Adrenal gland (tissue), 12 donors: ENCODE measurements around the gene TSPAN10. TPM values are rescaled to one million over a fixed set of nuclear protein-coding genes. Genes with fewer than 3 reads are reported as not detected.

Experiments used
- DNase-seq, 7 donors: peaks; one replicate each; pipeline ENCODE4 v3.0.0-alpha.2; 2019 to 2020
- H3K27ac ChIP-seq, 5 donors: fragments of 200-600 bp; sonication (generic) in 4 of 5; 1 replicate in 3 of 5; 2 replicates in 2 of 5; pipeline versions ENCODE4 v1.5.1 to v1.8.0; 2016 to 2020; ENCODE audit warnings: mild to moderate bottlenecking in 1 of 5
- H3K27me3 ChIP-seq: fragments of 200-600 bp; 2 replicates; pipeline ENCODE4 v1.8.0; 2021
- H3K36me3 ChIP-seq, 2 donors: fragments of 200-600 bp; replicated peaks in 1 of 2; 1 replicate in 1 of 2; 2 replicates in 1 of 2; pipeline versions ENCODE4 v1.5.1 to v1.8.0; 2018 to 2022
- H3K4me1 ChIP-seq, 2 donors: fragments of 200-600 bp; replicated peaks in 1 of 2; 1 replicate in 1 of 2; 2 replicates in 1 of 2; pipeline versions ENCODE4 v1.5.1 to v1.8.0; 2018 to 2021
- H3K4me3 ChIP-seq, 4 donors: fragments of 200-600 bp; sonication (generic) in 3 of 4; one replicate each; pipeline ENCODE4 v1.5.1; 2016 to 2018
- H3K9me3 ChIP-seq, 3 donors: fragments of 200-600 bp; sonication (generic) in 1 of 3; replicated peaks in 1 of 3; 1 replicate in 2 of 3; 2 replicates in 1 of 3; pipeline versions ENCODE4 v1.5.1 to v1.8.0; 2016 to 2021
- POLR2A ChIP-seq, 2 donors: fragments of 450-650 bp; IDR thresholded peaks; one replicate each; pipeline ENCODE4 v1.6.1; 2017; ENCODE audit warnings: antibody characterized with exemption in 2 of 2, mild to moderate bottlenecking in 2 of 2, moderate library complexity in 1 of 2
- WGBS, 4 donors: extraction: QIAGEN DNeasy Blood & Tissue Kit in 2 of 4; methylation state at CpG; one replicate each; pipeline versions ENCODE4 v1.1.5 to v1.1.7; 2013 to 2017; 5-methylcytosine and 5-hydroxymethylcytosine counted together
- intact Hi-C, 2 donors: fragments of 100-400 bp; cut with DNase I; formaldehyde crosslinking; loops; one replicate each; pipeline versions ENCODE4 v1.14.1 to v1.15.0; 2022 to 2023
- polyA plus RNA-seq, 3 donors: library from polyadenylated mRNA; stranded (reverse); fragments of 200-250 nt in 2 of 3; fragments of 350-450 nt in 1 of 3; fragmentation: Illumina TruSeq in 1 of 3; extraction: RNeasy Lipid Tissue Mini Kit (QIAGEN cat#74804) in 1 of 3; gene quantifications; one replicate each; pipeline ENCODE4 v1.2.3, GENCODE V29; 2013 to 2014
- total RNA-seq, 9 donors: library from RNA; depleted of rRNA in 4 of 9; stranded (reverse); fragments of >200 nt in 4 of 9; fragments of 120-200 nt in 1 of 9; fragmentation: NEBNext Ultra II Directional in 1 of 9; extraction: Animal tissue kit (Norgen Biotek cat#: 25700) in 1 of 9; gene quantifications; one replicate each; pipeline versions ENCODE4 v1.1.0 to v1.2.4, GENCODE V29; 2013 to 2023
- TF ChIP-seq, protein P1 (sequence below), 6 experiments: fragments of 450-650 bp in 4 of 6; fragments of 200-600 bp in 2 of 6; sonication (generic) in 1 of 6; IDR thresholded peaks; 1 replicate in 5 of 6; 2 replicates in 1 of 6; pipeline versions ENCODE4 v1.5.1 to v1.8.0; 2016 to 2021; ENCODE audit warnings: antibody characterized with exemption in 6 of 6, mild to moderate bottlenecking in 2 of 6, moderate library complexity in 1 of 6
- donor health status: healthy with polysubstance abuse.
- donor health status: Bipolar disorder and iron deficiency.
- donor health status: DM: yes; HTN: yes; CAD: no.
- donor health status: DM: no; HTN: no; CAD: no.
- donor health status: DM: no; HTN: no; CAD: no.
- donor health status: DM: yes; HTN: yes; CAD: no.

TSPAN10 gene
- total and polyA plus RNA-seq, 12 donors, result 0.18 to 5.9 (median 2.1) TPM

DNA sequence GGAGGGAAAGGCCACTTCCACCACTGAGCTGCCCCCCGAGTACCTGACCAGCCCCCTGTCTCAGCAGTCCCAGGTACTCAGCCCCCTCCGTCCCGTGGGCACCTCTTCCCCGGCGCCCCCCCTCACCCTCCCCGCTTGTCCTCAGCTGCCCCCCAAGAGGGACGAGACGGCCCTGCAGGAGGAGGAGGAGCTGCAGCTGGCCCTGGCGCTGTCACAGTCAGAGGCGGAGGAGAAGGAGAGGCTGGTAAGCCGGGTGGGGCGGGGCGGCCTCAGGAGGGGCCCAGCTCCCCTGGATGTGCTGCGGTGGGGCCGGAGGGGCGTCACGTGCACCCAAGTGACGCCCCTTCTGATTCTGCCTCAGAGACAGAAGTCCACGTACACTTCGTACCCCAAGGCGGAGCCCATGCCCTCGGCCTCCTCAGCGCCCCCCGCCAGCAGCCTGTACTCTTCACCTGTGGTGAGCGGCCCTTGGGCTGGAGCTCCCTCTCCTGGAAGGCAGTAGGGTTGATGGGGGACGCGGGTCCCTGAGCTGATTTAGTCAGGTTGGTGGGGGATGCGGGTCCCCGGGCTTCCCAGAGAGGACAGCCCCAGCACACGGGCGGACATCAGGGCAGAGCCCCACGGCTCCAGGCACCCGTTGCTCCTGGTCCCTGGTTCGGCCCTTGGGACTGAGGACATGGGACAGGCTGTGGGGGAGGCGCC, 56.7 kb downstream of the TSPAN10 start:
- WGBS, 4 donors, result 75 to 91% (median 87%) methylated on average over 10 to 35 of the region's 35 CpGs
- intact Hi-C loops, result no loop called here
- H3K9me3 ChIP-seq, result no peaks in the 10 kb centered on the region
- no peak for DNase-seq
- no peaks in the 10 kb centered on the region for H3K4me1 ChIP-seq
- no peak overlapping the region for H3K4me3 ChIP-seq
- no peaks in the 10 kb centered on the region for H3K27me3 ChIP-seq
- no peak overlapping the region for H3K27ac ChIP-seq
- H3K36me3 ChIP-seq, result peaks cover 0 to 100% of the 10 kb centered on the region in 2 donors
- TF ChIP-seq, protein P1, sequence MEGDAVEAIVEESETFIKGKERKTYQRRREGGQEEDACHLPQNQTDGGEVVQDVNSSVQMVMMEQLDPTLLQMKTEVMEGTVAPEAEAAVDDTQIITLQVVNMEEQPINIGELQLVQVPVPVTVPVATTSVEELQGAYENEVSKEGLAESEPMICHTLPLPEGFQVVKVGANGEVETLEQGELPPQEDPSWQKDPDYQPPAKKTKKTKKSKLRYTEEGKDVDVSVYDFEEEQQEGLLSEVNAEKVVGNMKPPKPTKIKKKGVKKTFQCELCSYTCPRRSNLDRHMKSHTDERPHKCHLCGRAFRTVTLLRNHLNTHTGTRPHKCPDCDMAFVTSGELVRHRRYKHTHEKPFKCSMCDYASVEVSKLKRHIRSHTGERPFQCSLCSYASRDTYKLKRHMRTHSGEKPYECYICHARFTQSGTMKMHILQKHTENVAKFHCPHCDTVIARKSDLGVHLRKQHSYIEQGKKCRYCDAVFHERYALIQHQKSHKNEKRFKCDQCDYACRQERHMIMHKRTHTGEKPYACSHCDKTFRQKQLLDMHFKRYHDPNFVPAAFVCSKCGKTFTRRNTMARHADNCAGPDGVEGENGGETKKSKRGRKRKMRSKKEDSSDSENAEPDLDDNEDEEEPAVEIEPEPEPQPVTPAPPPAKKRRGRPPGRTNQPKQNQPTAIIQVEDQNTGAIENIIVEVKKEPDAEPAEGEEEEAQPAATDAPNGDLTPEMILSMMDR (IDR thresholded peaks at IDR 0.05), result no peak
- no peak for TF ChIP-seq POLR2A (IDR thresholded peaks at IDR 0.05)

DNA sequence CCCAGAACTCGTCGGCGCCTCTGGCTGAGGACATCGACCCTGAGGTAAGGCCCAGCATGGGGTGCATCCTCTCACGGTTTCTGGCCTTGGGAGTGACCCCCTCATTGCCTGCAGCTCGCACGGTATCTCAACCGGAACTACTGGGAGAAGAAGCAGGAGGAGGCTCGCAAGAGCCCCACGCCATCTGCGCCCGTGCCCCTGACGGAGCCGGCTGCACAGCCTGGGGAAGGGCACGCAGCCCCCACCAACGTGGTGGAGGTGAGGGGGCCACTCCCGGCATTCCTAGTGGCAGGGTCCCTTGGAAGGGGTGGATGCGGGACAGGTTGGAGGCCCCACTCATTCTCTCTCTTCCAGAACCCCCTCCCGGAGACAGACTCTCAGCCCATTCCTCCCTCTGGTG, 57.8 kb downstream of the TSPAN10 start:
- Histone ChIP-seq H3K36me3 (peaks cover 0 to 100% of the 10 kb centered on the region in 2 donors), H3K9me3 (no peaks in the 10 kb centered on the region), H3K4me3 (no peak overlapping the region), H3K27me3 (no peaks in the 10 kb centered on the region), H3K4me1 (no peaks in the 10 kb centered on the region), H3K27ac (no peak overlapping the region)
- DNase-seq, result no peak
- intact Hi-C loops, result no loop called here
- no peak for TF ChIP-seq POLR2A (IDR thresholded peaks at IDR 0.05)
- TF ChIP-seq, protein P1 (IDR thresholded peaks at IDR 0.05), result no peak
- 87 to 94% (median 92%) methylated on average over 5 to 19 of the region's 19 CpGs for whole genome bisulfite sequencing, 4 donors

DNA sequence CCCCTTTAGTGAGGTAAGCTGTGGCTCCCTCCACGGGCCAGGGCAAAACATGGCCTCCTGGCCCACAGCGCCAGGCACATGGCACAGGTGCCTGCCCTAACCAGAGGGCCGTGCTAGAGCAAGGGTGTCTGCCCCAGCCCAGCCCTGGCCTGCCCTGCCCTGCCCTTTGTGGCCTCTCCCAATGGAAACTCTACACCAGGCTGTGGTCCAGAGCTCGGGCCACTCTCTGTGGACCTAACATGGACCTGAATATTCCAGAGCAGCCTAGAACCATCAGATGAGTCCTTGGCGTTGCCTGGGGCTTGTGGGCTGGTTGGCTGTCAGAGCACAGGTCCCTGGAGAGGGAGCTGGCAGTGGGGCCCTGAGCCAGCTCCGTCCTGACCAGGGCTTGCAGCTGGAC, 58.2 kb downstream of the TSPAN10 start:
- Histone ChIP-seq H3K9me3 (no peaks in the 10 kb centered on the region), H3K27ac (no peak overlapping the region), H3K36me3 (peaks cover 0 to 98% of the 10 kb centered on the region in 2 donors), H3K27me3 (no peaks in the 10 kb centered on the region), H3K4me1 (no peaks in the 10 kb centered on the region), H3K4me3 (no peak overlapping the region)
- TF ChIP-seq, protein P1 (IDR thresholded peaks at IDR 0.05), result no peak
- no peak for TF ChIP-seq POLR2A (IDR thresholded peaks at IDR 0.05)
- intact Hi-C loops, result no loop called here
- no peak for DNase-seq
- WGBS, 4 donors, result 83 to 100% (median 89%) methylated on average over 2 to 6 of the region's 6 CpGs

DNA sequence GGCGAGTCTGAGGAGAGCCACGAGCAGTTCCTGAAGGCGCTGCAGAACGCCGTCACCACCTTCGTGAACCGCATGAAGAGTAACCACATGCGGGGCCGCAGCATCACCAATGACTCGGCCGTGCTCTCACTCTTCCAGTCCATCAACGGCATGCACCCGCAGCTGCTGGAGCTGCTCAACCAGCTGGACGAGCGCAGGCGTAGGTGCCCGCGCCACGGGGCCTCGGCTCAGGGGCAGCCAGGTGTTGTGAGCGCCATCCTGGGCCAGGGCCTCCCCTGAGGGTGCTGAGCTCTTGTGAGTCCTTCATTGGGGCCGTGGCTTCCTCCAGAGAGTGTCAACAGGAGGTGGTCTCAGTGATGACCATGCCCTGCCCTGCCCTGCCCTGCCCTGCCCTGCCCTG, 58.8 kb downstream of the TSPAN10 start:
- Histone ChIP-seq H3K4me1 (peaks cover 0 to under 1% of the 10 kb centered on the region in 2 donors), H3K4me3 (no peak overlapping the region), H3K36me3 (peaks cover 0 to 96% of the 10 kb centered on the region in 2 donors), H3K27me3 (no peaks in the 10 kb centered on the region), H3K27ac (no peak overlapping the region), H3K9me3 (no peaks in the 10 kb centered on the region)
- intact Hi-C loops, result no loop called here
- no peak for DNase-seq
- 89 to 93% (median 91%) methylated on average over 13 to 22 of the region's 22 CpGs for WGBS, 4 donors
- TF ChIP-seq, protein P1 (IDR thresholded peaks at IDR 0.05), result no peak
- no peak for TF ChIP-seq POLR2A (IDR thresholded peaks at IDR 0.05)
